Measurements from ENCODE around the gene CLDN1.

DNA sequence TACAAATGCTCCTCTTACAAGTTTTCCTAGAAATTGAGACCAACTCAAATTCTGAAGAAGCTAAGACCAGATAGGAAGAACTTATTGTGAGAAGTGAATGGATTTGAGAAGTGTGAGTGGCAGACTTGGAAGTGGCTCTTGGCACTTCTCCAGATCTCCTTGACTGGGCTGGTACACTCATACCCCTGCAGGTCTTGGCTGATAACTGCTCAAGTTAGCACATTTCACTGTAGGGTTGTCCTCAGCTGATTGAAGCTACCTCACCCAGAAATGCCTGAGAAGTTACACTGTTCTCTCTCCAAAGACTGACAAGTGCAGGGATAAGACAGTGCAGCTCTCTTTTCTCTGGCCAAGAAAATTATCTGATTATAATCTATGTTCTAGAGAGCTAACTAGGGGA lies 16.5 kb upstream of the CLDN1 start:
- TF ChIP-seq, protein P1, sequence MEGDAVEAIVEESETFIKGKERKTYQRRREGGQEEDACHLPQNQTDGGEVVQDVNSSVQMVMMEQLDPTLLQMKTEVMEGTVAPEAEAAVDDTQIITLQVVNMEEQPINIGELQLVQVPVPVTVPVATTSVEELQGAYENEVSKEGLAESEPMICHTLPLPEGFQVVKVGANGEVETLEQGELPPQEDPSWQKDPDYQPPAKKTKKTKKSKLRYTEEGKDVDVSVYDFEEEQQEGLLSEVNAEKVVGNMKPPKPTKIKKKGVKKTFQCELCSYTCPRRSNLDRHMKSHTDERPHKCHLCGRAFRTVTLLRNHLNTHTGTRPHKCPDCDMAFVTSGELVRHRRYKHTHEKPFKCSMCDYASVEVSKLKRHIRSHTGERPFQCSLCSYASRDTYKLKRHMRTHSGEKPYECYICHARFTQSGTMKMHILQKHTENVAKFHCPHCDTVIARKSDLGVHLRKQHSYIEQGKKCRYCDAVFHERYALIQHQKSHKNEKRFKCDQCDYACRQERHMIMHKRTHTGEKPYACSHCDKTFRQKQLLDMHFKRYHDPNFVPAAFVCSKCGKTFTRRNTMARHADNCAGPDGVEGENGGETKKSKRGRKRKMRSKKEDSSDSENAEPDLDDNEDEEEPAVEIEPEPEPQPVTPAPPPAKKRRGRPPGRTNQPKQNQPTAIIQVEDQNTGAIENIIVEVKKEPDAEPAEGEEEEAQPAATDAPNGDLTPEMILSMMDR (IDR thresholded peaks at IDR 0.05; ENCODE audit: low read length) = no peak
- no peak for TF ChIP-seq EZH2 (optimal IDR thresholded peaks at IDR 0.05; ENCODE audit: low read depth, low read length)
- TF ChIP-seq EZH2phosphoT487 (IDR thresholded peaks at IDR 0.05; ENCODE audit: low read length) = no peak

Data from MM.1S (cell line).